RWPE2 (cell line): ENCODE measurements around the gene OR2V2.

Experiments used
- ATAC-seq: fragments of 200-7000 bp; cut with Tn5 transposase; 3 replicates; pipeline ENCODE4 v1.9.1; 2021; ENCODE audit warnings: low read depth
- DNase-seq: peaks from one replicate; pipeline ENCODE4 v3.0.0-alpha.2; 2020; ENCODE audit warnings: low spot score
- H3K27ac ChIP-seq: fragments of 450-650 bp; 2 replicates; pipeline ENCODE4 v1.5.1; 2017; ENCODE audit warnings: mild to moderate bottlenecking; ENCODE audit not compliant: poor library complexity, severe bottlenecking
- H3K27me3 ChIP-seq: fragments of 250-450 bp; sonication (Bioruptor Pico); 2 replicates; pipeline ENCODE4 v1.5.1; 2021; ENCODE audit warnings: mild to moderate bottlenecking, moderate library complexity; ENCODE audit not compliant: insufficient read depth, poor library complexity, severe bottlenecking
- H3K36me3 ChIP-seq: fragments of 250-450 bp; sonication (Bioruptor Pico); 2 replicates; pipeline ENCODE4 v1.5.1; 2020; ENCODE audit warnings: low read depth, mild to moderate bottlenecking, moderate library complexity
- H3K4me1 ChIP-seq: fragments of 250-450 bp; sonication (Bioruptor Pico); 2 replicates; pipeline ENCODE4 v1.5.1; 2021; ENCODE audit warnings: mild to moderate bottlenecking, moderate library complexity; ENCODE audit not compliant: insufficient read depth, poor library complexity, severe bottlenecking
- H3K4me3 ChIP-seq: fragments of 250-450 bp; sonication (Bioruptor Pico); 2 replicates; pipeline ENCODE4 v1.5.1; 2021; ENCODE audit warnings: mild to moderate bottlenecking, moderate library complexity; ENCODE audit not compliant: severe bottlenecking
- H3K9me3 ChIP-seq: fragments of 250-450 bp; sonication (Bioruptor Pico); 2 replicates; pipeline ENCODE4 v1.5.1; 2021; ENCODE audit warnings: mild to moderate bottlenecking, moderate library complexity; ENCODE audit not compliant: severe bottlenecking
- CTCF ChIP-seq: fragments of 450-650 bp; IDR thresholded peaks from one replicate; pipeline ENCODE4 v1.5.1; 2017; ENCODE audit warnings: mild to moderate bottlenecking, moderate library complexity; ENCODE audit not compliant: poor library complexity, severe bottlenecking

Gene OR2V2

DNA sequence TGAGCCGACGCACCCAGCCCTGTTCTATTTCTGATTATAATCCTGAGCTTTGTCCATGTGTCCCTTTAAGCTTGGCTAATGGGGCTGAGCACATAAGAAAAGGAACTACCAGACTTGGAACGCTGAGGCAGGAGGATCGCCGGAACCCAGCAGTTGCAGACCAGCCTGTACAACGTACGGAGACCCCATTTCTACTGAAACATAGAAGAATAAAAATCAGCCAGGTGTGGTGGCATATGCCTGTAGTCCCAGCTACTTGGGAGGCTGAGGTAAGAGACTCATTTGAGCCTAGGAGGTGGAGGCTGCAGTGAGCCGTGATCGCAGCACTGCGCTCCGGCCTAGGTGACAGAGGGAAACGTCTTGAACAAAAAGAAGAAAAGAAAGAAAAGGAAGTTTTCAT lies 35.3 kb downstream of the OR2V2 start:
- TF ChIP-seq CTCF, result no peak
- peak; percentile 33 for DNase-seq
- H3K9me3 ChIP-seq, result no peaks in the 10 kb centered on the region
- H3K4me3 ChIP-seq, result no peak overlapping the region
- no peaks in the 10 kb centered on the region for H3K27me3 ChIP-seq
- no peaks in the 10 kb centered on the region for H3K36me3 ChIP-seq
- no peak overlapping the region for H3K27ac ChIP-seq
- peaks cover 6% of the 10 kb centered on the region for H3K4me1 ChIP-seq
- ATAC-seq, result no peak

- Histone ChIP-seq H3K4me3 (peak overlapping the region; percentile 34), H3K36me3 (no peaks in the 10 kb centered on the region), H3K4me1 (peaks cover 6% of the 10 kb centered on the region), H3K27me3 (no peaks in the 10 kb centered on the region), H3K9me3 (no peaks in the 10 kb centered on the region), H3K27ac (peak overlapping the region; percentile 45)
- ATAC-seq (no peak), DNase-seq (no peak)
- TF ChIP-seq CTCF, result no peak
Measured at GRCh38 chr5:181184845-181185216, 37.4 kb downstream of the OR2V2 start.

DNA sequence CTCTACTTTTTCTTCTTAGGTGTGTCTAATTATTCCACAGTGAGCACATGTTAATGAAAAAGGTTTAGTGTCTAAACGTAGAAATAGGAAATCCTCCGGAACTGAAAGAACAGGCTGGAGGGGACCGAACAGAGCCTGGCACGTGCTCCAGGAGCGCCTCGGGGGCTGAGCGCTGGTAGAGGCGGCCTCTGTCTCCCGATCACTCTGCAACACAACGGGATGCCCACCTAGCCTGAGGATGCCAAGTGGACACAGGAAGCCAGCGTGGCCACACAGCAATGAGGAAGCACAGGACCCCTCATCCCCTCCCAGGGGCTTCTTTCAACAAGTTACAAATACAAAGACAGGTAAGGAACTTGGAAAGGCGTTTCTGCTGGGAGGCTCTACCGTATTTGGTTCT lies 38.2 kb downstream of the OR2V2 start:
- Histone ChIP-seq H3K27ac (no peak overlapping the region), H3K9me3 (no peaks in the 10 kb centered on the region), H3K36me3 (no peaks in the 10 kb centered on the region), H3K27me3 (no peaks in the 10 kb centered on the region), H3K4me1 (peaks cover 6% of the 10 kb centered on the region), H3K4me3 (no peak overlapping the region)
- DNase-seq, result no peak
- ATAC-seq, result no peak
- TF ChIP-seq CTCF, result no peak

DNA sequence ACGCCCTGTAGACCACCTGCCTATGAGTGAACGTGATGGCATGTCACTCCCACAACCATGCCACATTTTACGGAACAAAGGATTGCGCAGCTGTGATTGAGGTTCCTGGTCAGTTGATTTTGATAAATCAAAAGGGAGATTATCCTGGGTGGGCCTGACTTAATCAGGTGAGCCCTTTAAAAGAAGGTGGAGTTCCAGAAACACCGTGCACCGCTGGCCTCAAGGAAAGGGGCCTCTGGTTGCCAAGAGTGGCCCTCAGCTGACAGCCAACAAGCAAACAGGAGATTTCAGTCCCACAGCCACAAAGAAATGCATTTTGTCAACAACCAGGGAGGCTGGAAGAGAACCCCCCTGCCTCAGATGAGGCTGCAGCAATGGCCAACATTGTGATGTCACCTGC lies 38.6 kb downstream of the OR2V2 start:
- no peak for TF ChIP-seq CTCF
- Histone ChIP-seq H3K4me3 (no peak overlapping the region), H3K36me3 (no peaks in the 10 kb centered on the region), H3K27ac (no peak overlapping the region), H3K27me3 (no peaks in the 10 kb centered on the region), H3K4me1 (peaks cover 6% of the 10 kb centered on the region), H3K9me3 (no peaks in the 10 kb centered on the region)
- DNase-seq (no peak), ATAC-seq (no peak)

DNA sequence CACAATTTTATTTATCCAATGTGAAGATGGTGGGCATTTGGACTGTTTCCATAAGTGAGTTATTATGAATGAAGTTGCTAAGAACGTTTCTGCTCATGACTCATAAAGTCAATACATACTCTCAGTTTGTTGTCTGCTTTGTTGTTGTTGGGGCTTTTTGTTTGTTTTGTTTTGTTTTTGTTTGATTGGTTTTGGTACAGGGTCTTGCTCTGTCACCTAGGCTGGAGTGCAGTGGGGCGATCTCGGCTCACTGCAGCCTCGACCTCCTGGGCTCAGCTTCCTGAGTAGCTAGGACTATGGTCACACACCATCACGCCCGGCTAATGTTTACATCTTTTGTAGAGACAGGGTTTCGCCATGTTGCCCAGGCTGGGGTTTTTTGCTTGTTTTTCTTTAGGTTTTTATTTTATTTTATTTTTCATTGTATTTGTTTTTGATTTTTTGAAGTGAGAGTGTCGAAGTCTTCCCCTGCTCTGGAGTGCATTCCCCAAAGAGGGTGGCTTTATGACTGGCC lies 39.7 kb downstream of the OR2V2 start:
- H3K36me3 ChIP-seq, result no peaks in the 10 kb centered on the region
- H3K9me3 ChIP-seq, result no peaks in the 10 kb centered on the region
- no peak overlapping the region for H3K27ac ChIP-seq
- peak overlapping the region; percentile 68 for H3K4me3 ChIP-seq
- DNase-seq (no peak), ATAC-seq (no peak)
- no peak for TF ChIP-seq CTCF
- H3K4me1 ChIP-seq, result peaks cover 6% of the 10 kb centered on the region
- H3K27me3 ChIP-seq, result no peaks in the 10 kb centered on the region
